Measurements from ENCODE around the gene CNGB1. TPM values are rescaled to one million over a fixed set of nuclear protein-coding genes. Genes with fewer than 3 reads are reported as not detected.

CNGB1 gene
- polyA plus RNA-seq, 1 experiment: not detected

DNA sequence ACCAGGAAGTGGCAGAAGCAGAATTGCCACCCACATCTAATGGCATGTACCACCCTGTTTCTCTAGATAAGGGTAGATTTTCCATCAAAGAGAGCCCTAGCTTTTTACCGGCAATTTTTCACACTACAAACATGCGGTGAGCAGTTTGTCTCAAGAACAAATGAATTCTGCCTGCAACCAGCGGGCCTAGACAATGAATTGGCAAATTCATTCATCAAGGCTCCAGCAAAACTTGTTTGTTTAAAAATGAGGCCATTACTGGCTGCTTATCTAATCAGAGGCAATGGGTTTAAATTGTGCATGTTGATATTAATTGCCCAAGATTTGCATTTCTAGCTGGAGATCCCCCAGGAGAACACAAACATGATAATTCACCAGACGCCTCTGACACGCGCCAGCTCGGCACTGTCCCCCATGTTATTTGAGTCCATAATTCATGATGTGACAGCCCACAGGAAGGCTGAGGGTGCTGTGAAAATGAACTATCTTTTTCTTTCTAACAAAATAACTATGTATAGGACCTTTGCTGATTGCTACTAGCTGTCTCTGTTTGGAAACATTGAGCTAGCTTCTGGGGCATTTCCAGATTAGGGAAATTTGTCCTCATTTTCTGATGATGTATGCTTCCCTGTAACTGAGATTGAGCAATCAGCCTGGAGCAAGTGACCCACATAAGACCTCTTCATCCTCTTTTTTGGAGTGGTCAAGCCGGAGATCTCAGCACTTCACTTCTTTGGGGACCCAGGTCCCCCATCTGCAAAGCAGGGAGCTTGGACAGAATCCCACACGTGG, 80.8 kb downstream of the CNGB1 start:
- ChIA-PET POLR2A (no interaction called here), CTCF (interaction anchor here (0.9 to 3.9 kb wide), 3 partner anchors 7 to 12 kb away, joined by 3 to 19 read pairs (median 5); no protein-coding TSS in a partner anchor)
- TF ChIP-seq, protein P1, sequence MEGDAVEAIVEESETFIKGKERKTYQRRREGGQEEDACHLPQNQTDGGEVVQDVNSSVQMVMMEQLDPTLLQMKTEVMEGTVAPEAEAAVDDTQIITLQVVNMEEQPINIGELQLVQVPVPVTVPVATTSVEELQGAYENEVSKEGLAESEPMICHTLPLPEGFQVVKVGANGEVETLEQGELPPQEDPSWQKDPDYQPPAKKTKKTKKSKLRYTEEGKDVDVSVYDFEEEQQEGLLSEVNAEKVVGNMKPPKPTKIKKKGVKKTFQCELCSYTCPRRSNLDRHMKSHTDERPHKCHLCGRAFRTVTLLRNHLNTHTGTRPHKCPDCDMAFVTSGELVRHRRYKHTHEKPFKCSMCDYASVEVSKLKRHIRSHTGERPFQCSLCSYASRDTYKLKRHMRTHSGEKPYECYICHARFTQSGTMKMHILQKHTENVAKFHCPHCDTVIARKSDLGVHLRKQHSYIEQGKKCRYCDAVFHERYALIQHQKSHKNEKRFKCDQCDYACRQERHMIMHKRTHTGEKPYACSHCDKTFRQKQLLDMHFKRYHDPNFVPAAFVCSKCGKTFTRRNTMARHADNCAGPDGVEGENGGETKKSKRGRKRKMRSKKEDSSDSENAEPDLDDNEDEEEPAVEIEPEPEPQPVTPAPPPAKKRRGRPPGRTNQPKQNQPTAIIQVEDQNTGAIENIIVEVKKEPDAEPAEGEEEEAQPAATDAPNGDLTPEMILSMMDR (IDR thresholded peaks at IDR 0.05; ENCODE audit: insufficient read depth, low read depth, low read length): no peak
- no peak overlapping the region for H3K4me3 ChIP-seq (ENCODE audit: low read depth, low read length)
- no peaks in the 10 kb centered on the region for H3K36me3 ChIP-seq (ENCODE audit: control insufficient read depth, insufficient read depth, low read length)
- DNase-seq (ENCODE audit: low read depth): no peak
- peaks cover 1% of the 10 kb centered on the region for H3K27me3 ChIP-seq (ENCODE audit: control insufficient read depth, insufficient read depth, low read length)

DNA sequence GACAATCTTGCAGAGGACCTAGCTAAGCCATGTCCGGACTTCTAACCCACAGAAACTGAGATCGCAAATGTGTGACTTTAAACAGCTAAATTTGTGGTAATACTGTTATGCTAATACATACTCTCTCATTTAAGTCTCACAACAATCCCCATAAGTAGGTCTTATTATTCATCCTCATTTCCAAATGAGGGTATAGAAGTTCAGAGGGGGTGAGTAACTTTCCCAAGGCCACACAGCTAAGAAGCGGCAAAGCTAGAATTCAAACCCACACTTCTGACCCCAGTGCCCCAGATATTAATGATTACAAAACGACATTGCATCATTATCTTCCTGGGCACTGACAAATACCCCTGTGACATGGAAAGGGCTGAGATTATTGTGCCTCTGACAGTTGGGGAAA, 81.4 kb downstream of the CNGB1 start:
- peaks cover 3% of the 10 kb centered on the region for H3K27me3 ChIP-seq (ENCODE audit: control insufficient read depth, insufficient read depth, low read length)

DNA sequence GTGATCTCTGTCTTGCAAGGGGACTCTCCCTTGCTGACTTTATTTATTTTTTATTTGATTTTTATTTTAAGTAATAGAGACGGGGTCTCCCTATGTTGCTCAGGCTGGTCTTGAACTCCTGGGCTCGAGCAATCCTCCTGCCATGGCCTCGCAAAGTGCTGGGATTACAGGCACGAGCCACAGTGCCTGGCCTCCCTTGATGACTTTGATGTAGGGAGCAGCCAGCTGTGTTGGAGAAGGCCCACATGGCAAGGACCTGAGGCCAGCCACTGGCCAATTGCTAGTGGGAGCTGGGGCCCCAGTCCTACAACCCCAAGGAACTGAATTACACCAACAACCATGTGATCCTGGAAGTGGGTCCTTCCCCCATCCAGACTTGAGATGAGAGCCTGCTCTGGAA, 81.8 kb downstream of the CNGB1 start:
- peaks cover 3% of the 10 kb centered on the region for H3K27me3 ChIP-seq (ENCODE audit: control insufficient read depth, insufficient read depth, low read length)
- no peaks in the 10 kb centered on the region for H3K36me3 ChIP-seq (ENCODE audit: control insufficient read depth, insufficient read depth, low read length)
- H3K4me3 ChIP-seq (ENCODE audit: low read depth, low read length): no peak overlapping the region
- TF ChIP-seq, protein P1 (IDR thresholded peaks at IDR 0.05; ENCODE audit: insufficient read depth, low read depth, low read length): no peak
- POLR2A ChIA-PET: no interaction called here
- CTCF ChIA-PET: interaction anchor here (3.9 kb wide), 1 partner anchor 10 kb away, joined by 19 read pairs; no protein-coding TSS in a partner anchor
- no peak for DNase-seq (ENCODE audit: low read depth)

More for the DNA sequence above, 81.4 kb downstream of the CNGB1 start:
- Histone ChIP-seq H3K4me3 (ENCODE audit: low read depth, low read length) (no peak overlapping the region), H3K36me3 (ENCODE audit: control insufficient read depth, insufficient read depth, low read length) (no peaks in the 10 kb centered on the region)
- TF ChIP-seq, protein P1 (IDR thresholded peaks at IDR 0.05; ENCODE audit: insufficient read depth, low read depth, low read length): no peak
- CTCF ChIA-PET: interaction anchor here (1.2 to 3.9 kb wide), 2 partner anchors 10 to 12 kb away, joined by 3 to 19 read pairs; no protein-coding TSS in a partner anchor
- POLR2A ChIA-PET: no interaction called here
- DNase-seq (ENCODE audit: low read depth): no peak

DNA sequence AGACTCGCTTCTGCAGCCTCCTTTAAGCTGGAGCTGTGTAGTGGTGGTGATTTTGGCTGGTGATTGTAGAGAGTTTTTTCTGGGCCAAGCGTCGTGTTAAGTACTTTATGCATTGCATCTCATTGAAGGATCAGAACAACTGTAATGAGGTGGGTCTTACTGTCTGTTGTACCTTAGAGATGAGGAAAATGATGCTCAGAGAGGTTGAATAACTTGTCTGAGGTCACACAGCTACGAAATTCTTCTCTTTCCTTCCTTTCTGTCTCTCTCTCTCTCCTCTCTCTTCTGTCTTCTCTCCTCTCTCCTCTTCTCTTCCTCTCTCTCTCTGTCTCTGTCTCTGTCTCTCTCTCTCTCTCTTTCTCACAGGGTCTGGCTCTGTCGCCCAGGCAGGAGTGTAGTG, 82.8 kb downstream of the CNGB1 start:
- POLR2A ChIA-PET: no interaction called here
- CTCF ChIA-PET: interaction anchor here (3.9 kb wide), 1 partner anchor 11 kb away, joined by 19 read pairs; no protein-coding TSS in a partner anchor
- no peak overlapping the region for H3K4me3 ChIP-seq (ENCODE audit: low read depth, low read length)
- peaks cover 8% of the 10 kb centered on the region for H3K27me3 ChIP-seq (ENCODE audit: control insufficient read depth, insufficient read depth, low read length)
- TF ChIP-seq, protein P1 (IDR thresholded peaks at IDR 0.05; ENCODE audit: insufficient read depth, low read depth, low read length): no peak
- no peak for DNase-seq (ENCODE audit: low read depth)
- no peaks in the 10 kb centered on the region for H3K36me3 ChIP-seq (ENCODE audit: control insufficient read depth, insufficient read depth, low read length)

DNA sequence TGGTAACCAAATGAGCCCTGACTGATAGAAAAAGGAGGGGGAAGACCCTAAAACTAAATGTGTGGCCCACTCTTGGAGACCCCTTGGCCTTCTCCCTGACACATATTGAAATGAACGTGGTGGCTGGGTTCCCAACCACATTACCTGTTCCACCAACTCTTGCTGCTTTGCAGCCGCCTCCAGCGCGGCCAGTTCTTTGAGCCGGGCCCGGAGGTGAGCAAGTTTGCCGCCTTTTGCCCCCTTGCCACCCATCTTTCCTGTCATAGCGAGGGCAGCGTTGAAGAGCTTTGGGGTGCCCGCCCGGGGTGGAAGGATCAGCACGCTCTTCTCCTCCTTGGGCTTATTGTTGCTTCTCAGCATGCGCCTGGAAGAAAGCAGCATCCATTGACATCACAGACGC, 83.2 kb downstream of the CNGB1 start:
- POLR2A ChIA-PET: no interaction called here
- CTCF ChIA-PET: interaction anchor here (3.9 kb wide), 1 partner anchor 12 kb away, joined by 19 read pairs; no protein-coding TSS in a partner anchor
- H3K4me3 ChIP-seq (ENCODE audit: low read depth, low read length): no peak overlapping the region
- no peak for DNase-seq (ENCODE audit: low read depth)
- H3K27me3 ChIP-seq (ENCODE audit: control insufficient read depth, insufficient read depth, low read length): peaks cover 12% of the 10 kb centered on the region
- no peaks in the 10 kb centered on the region for H3K36me3 ChIP-seq (ENCODE audit: control insufficient read depth, insufficient read depth, low read length)
- TF ChIP-seq, protein P1 (IDR thresholded peaks at IDR 0.05; ENCODE audit: insufficient read depth, low read depth, low read length): no peak
